MCF 10A (cell line): ENCODE measurements around the gene TCIRG1. TPM values are rescaled to one million over a fixed set of nuclear protein-coding genes. Genes with fewer than 3 reads are reported as not detected.
A peak's percentile ranks its signal among the peaks of the same experiment; 100 is the strongest.

Experiments
- BruUV-seq: library from RNA; stranded (reverse); fragments of 400-500 nt; replicated peaks from 2 replicates; lab custom pipeline; 2021; lab: Mats Ljungman, UMichigan
- CTCF ChIA-PET: fragments of 300-600 bp; sonication (Branson Sonifier 250); formaldehyde crosslinking; extraction: SDS; loops from one replicate; lab custom pipeline; 2021; ENCODE audit warnings: antibody characterized with exemption, inconsistent platforms; lab: Yijun Ruan, JAX
- POLR2A ChIA-PET: fragments of 300-600, 350-650 bp; sonication (Branson Sonifier 250); formaldehyde crosslinking; extraction: SDS; loops from one replicate; lab custom pipeline; 2020; ENCODE audit warnings: antibody characterized with exemption, inconsistent platforms; lab: Yijun Ruan, JAX
- DNase-seq: peaks from one replicate; pipeline ENCODE4 v3.0.0-alpha.2; 2018; ENCODE audit not compliant: unreplicated experiment
- H3K27ac Mint-ChIP-seq: one replicate; pipeline ENCODE4 v1.8.0; 2022; ENCODE audit warnings: mild to moderate bottlenecking, low read depth, mixed read lengths; ENCODE audit not compliant: unreplicated experiment
- H3K27me3 Mint-ChIP-seq: one replicate; pipeline ENCODE4 v1.8.0; 2022; ENCODE audit warnings: mixed read lengths; ENCODE audit not compliant: insufficient read depth, unreplicated experiment
- H3K36me3 Mint-ChIP-seq: one replicate; pipeline ENCODE4 v1.8.0; 2022; ENCODE audit warnings: mild to moderate bottlenecking, moderate library complexity, mixed read lengths; ENCODE audit not compliant: insufficient read depth, unreplicated experiment
- H3K4me1 Mint-ChIP-seq: one replicate; pipeline ENCODE4 v1.8.0; 2022; ENCODE audit warnings: mixed read lengths; ENCODE audit not compliant: insufficient read depth, unreplicated experiment
- H3K4me3 Mint-ChIP-seq: one replicate; pipeline ENCODE4 v1.8.0; 2022; ENCODE audit warnings: mild to moderate bottlenecking, moderate library complexity, mixed read lengths; ENCODE audit not compliant: unreplicated experiment
- H3K9me3 Mint-ChIP-seq: one replicate; pipeline ENCODE4 v1.8.0; 2022; ENCODE audit warnings: mixed read lengths; ENCODE audit not compliant: unreplicated experiment
- CTCF ChIP-seq: fragments of 200-600 bp; IDR thresholded peaks from one replicate; pipeline ENCODE4 v1.8.0; 2022; ENCODE audit warnings: antibody characterized with exemption, mild to moderate bottlenecking; ENCODE audit not compliant: unreplicated experiment
- intact Hi-C: fragments of 100-400 bp; cut with micrococcal nuclease; formaldehyde crosslinking; loops from 2 replicates; pipeline ENCODE4 v1.14.1; 2022
- total RNA-seq: library from RNA; stranded (reverse); gene quantifications from 2 replicates; pipeline ENCODE4 v1.2.3, GENCODE V29; 2022

The TCIRG1 gene
- total RNA-seq, 1 experiment from 2014 or later, result 12.3 TPM

GRCh38 chr11:68009391-68010089 is 29.3 kb upstream of the TCIRG1 start:
- H3K9me3 Mint-ChIP-seq, result no peaks in the 10 kb centered on the region
- H3K4me1 Mint-ChIP-seq, result peaks cover 47% of the 10 kb centered on the region
- H3K4me3 Mint-ChIP-seq, result peak overlapping the region; percentile 88
- intact Hi-C loops, result loop anchor here (1.0 kb wide), 3 partner anchors 12 to 112 kb away; partner anchors contain the start of genes CHKA and NDUFS8
- H3K36me3 Mint-ChIP-seq, result peaks cover 6% of the 10 kb centered on the region
- peak overlapping the region; percentile 89 for H3K27ac Mint-ChIP-seq
- BruUV-seq, result no TSS peak
- POLR2A ChIA-PET, result interaction anchor here (0.6 to 4.4 kb wide), 18 partner anchors 12 to 529 kb away, joined by 3 to 46 read pairs (median 4); partner anchors contain the start of gene NDUFS8
- peak; percentile 61 for DNase-seq
- no peaks in the 10 kb centered on the region for H3K27me3 Mint-ChIP-seq
- CTCF ChIA-PET, result interaction anchor here (0.6 to 3.9 kb wide), 10 partner anchors 11 to 247 kb away, joined by 3 to 34 read pairs (median 6); partner anchors contain the start of genes CHKA and NDUFS8
- peak; percentile 25 for TF ChIP-seq CTCF

GRCh38 chr11:68010090-68011041 is 28.5 kb upstream of the TCIRG1 start, which contains the start of gene ALDH3B1:
Gene ALDH3B1, plus strand, starts transcription at chr11:68010327. Its CDS starts 4,971 bp downstream, at chr11:68015298.
- peaks cover 54% of the 10 kb centered on the region for H3K4me1 Mint-ChIP-seq
- intact Hi-C loops, result no loop called here
- no peaks in the 10 kb centered on the region for H3K9me3 Mint-ChIP-seq
- peak within 1 kb of the TSS; percentile 89 for H3K27ac Mint-ChIP-seq
- DNase-seq, result peak; percentile 95
- peak within 1 kb of the TSS; percentile 88 for H3K4me3 Mint-ChIP-seq
- H3K36me3 Mint-ChIP-seq, result peaks cover 13% of the 10 kb centered on the region
- no peak for TF ChIP-seq CTCF
- H3K27me3 Mint-ChIP-seq, result no peaks in the 10 kb centered on the region
- BruUV-seq, result no TSS peak
- CTCF ChIA-PET, result interaction anchor here (0.5 to 3.9 kb wide), 12 partner anchors 10 to 286 kb away, joined by 3 to 34 read pairs (median 4); partner anchors contain the start of genes CHKA and NDUFS8
- POLR2A ChIA-PET, result interaction anchor here (0.6 to 4.4 kb wide), 19 partner anchors 11 to 530 kb away, joined by 3 to 46 read pairs (median 3); partner anchors contain the start of genes GSTP1, LRP5 and NDUFS8

GRCh38 chr11:68011051-68011943 is 27.5 kb upstream of the TCIRG1 start:
- H3K27ac Mint-ChIP-seq, result peak overlapping the region; percentile 89
- ChIA-PET CTCF (interaction anchor here (0.5 to 3.9 kb wide), 7 partner anchors 9 to 201 kb away, joined by 3 to 34 read pairs (median 5); partner anchors contain the start of gene NDUFS8), POLR2A (interaction anchor here (1.0 to 4.4 kb wide), 9 partner anchors 10 to 427 kb away, joined by 3 to 46 read pairs (median 4); partner anchors contain the start of genes GSTP1 and NDUFS8)
- H3K9me3 Mint-ChIP-seq, result no peaks in the 10 kb centered on the region
- H3K4me1 Mint-ChIP-seq, result peaks cover 58% of the 10 kb centered on the region
- no peak for DNase-seq
- TF ChIP-seq CTCF, result no peak
- no peaks in the 10 kb centered on the region for H3K27me3 Mint-ChIP-seq
- intact Hi-C loops, result no loop called here
- BruUV-seq, result TSS peak; percentile 35
- peaks cover 13% of the 10 kb centered on the region for H3K36me3 Mint-ChIP-seq
- peak overlapping the region; percentile 88 for H3K4me3 Mint-ChIP-seq
